GM20000 (cell line): Measurements from ENCODE around the gene NME2.
"Not testable (repeated sequence)": the region's sequence is repeated elsewhere in the genome, so short reads cannot be mapped to it uniquely, and the experiment has no call there.

Source experiments
- DNase-seq: peaks from one replicate; pipeline ENCODE4 v3.0.0; 2012; ENCODE audit warnings: low spot score
- CTCF ChIP-seq: IDR thresholded peaks from 2 replicates; pipeline ENCODE4 v1.5.1; 2012; ENCODE audit warnings: mild to moderate bottlenecking, control low read depth; ENCODE audit errors: extremely low read depth, missing control alignments

NME2 gene

GRCh38 chr17:51166198-51166986 lies at the start of gene NME2:
TSS of gene NME2 (plus strand) at chr17:51166411. CDS start at chr17:51166831, 420 bp downstream.
- peak; percentile 3 for TF ChIP-seq CTCF

GRCh38 chr17:51118330-51119195 lies 47.6 kb upstream of the NME2 start:
- no peak for TF ChIP-seq CTCF
- DNase-seq = no peak

More at GRCh38 chr17:51166198-51166986, at the start of gene NME2:
- DNase-seq = peak; percentile 97

DNA sequence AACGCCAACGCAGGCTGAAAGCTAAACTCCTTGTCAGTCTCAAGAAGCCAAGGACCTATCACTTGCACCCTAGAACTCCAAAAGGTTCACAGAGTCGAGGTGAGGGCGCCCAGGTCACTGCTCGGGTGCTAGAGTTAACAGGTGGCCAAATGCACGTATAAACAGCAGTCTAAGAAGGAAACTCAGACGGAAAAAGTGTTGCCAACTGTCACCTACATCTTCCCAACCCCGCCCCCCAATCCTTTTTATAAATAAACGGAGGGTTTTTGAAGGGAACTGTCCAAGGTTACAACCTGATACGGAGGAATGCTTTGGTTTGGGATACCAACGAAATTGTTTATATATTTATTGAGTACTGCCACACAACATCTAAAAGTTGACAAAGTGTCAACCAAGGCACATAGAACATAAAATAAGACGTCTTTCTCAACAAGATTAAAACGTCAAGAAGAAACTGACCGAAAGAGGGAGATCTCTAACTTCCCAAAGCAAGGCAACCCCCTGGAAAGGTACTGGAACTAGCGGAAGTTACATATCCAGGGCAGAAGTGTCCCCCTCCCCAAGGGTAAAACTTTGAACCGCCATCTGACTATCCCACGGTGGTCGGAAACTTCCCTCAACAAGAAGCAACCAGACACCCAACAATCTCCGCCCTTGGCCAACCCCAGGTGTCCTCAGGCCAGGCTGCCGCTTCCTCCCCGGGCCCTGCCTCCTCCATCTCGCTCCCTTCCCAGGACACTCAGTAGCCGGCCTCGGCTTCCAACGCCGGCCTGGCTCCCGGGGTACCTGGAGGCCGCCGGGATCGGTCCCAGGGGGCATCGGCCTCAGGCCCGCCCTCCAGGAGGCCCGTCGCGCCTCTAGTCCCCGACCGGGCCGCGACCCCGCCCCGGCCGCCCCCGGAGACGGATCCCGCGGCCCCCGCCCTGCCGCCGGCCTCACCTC lies 46.5 kb upstream of the NME2 start:
- peak; percentile 64 for DNase-seq
- TF ChIP-seq CTCF = no peak

DNA sequence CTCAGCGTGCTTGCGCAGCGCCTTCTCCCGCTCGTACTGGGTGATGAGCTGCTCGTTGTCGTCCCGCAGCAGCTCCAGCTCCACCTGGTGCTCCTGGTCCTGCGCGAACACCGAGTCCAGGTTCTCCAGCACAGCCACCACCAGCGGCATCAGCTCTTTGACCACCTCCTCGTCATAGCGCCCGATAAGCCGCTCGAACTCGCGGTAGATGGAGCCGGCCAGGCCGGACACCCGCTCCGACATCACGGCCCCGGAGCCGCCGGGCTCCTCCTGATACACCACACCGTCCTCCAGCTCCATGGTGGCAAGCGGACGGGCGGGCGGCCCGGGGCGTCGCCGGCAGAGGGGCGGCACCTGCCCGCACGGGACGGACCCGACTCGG lies 45.9 kb upstream of the NME2 start:
- TF ChIP-seq CTCF = no peak
- peak; percentile 75 for DNase-seq

DNA sequence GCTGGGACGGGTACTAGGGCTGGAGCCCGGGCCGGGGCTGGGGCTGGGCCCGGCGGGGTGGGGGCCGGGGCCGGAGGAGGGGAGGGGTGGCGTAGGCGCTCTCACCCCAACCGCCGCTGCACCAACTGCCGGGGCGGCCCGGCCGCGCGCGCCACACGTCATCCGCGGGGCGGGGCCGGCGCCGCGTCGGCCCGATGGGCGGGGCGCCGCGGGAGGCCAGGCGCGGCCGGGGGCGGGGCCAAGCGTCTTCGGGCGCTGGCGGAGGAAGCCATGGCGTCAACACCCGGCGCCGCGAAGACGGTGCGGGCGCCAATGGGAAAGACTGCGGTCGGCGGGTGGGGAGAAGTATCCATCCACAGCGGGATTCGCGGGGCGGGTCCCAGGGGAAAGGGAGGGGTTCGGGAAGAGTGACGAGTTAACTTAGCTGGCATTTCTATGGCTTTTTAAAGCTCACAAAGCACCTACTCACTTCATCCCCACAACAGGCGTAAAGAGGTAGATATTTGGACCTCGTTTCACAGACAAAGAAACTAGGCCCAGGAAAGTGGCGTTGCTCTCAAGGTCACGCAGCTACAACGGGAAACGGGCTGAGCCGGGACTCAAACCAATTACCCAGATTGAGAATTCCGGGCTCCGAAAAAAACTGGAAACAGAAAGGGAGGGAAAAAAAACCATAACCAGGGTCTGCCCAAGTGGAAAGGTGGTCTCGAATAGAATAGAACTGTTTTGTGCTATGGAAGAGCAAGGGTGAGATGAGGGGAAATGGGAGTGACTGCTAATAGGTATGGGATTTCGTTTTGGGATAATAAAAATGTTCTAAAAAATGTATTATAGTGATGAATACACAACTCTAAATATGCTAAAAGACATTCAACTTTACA lies 45.2 kb upstream of the NME2 start, which contains the start of gene SPAG9:
Gene SPAG9 (minus strand): TSS at position 130 of the 881 bp plus-strand sequence. CDS start 212 bp downstream, outside the sequence.
- peak; percentile 99 for DNase-seq
- TF ChIP-seq CTCF = no peak

DNA sequence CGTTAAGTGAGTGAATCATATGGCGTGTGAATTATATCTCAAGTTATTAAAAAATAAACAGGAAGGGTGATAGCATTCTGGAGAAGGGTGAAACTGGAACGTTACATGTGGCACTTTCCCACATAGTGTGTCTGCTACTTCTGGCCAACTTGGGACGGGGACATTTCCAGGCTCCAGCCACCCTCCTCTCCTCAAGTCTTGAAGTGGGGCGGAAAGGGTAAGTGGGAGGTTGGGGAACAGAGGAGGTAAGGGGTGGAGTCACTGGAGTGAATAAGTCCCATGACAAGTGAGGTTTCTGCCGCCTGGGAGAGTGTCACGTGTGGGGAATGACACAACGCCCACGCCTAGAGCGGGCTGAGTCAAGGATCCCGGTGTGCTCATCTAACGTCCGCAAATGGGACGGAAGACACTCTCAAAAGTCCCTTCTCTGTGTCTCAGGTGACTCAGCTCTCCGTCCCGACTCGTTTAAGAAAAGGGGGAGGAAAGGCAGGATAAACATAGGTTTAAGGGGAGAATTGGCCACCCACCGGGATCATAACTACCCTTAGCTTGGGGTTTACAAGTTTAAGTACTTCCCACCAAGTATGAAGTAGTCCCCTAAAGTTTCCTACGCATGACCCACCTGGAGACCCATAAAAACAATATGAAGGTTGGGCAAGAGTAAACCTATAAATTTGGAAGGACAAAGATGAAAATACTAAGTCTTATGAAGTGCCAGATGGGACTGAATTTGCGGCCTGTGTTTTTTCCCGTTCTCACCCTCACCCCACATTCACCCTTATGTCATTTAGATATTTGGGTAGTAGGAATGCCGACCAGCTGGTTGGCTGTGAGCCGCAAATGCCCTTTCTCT lies 44.4 kb upstream of the NME2 start:
- DNase-seq = peak; percentile 78
- no peak for TF ChIP-seq CTCF

DNA sequence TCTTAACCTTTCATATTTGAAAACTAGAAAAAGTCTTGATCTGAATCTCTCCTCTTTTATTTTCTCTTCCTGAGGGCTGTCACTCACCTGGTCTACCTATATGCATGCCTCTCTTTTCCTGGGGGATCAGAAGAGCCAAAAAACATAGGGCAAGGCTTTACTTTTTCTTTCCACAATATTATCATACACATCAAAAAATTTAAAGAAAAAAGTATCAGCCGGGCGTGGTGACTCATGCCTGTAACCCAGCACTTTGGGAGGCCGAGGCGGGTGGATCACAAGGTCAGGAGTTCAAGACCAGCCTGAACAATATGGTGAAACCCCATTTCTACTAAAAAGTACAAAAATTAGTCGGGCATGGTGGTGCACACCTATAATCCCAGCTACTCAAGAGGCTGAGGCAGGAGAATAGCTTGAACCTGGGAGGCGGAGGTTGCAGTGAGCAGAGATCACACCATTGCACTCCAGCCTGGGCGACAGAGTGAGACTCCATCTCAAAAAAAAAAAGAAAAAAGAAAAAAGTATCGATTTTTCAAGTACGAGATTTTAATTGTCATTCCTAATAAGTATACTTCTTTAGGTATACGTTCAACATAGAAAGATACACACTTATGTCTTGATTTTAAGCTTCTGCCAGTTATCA lies 43.6 kb upstream of the NME2 start:
- not testable (repeated sequence) for DNase-seq
